ENCODE measurements around the gene BUB1.
"Not testable (repeated sequence)": the region's sequence is repeated elsewhere in the genome, so short reads cannot be mapped to it uniquely, and the experiment has no call there.

The BUB1 gene

GRCh38 chr2:110655701-110656100, 22.2 kb downstream of the BUB1 start:
- no peak for DNase-seq (ENCODE audit: low read depth in 3 of 3)

DNA sequence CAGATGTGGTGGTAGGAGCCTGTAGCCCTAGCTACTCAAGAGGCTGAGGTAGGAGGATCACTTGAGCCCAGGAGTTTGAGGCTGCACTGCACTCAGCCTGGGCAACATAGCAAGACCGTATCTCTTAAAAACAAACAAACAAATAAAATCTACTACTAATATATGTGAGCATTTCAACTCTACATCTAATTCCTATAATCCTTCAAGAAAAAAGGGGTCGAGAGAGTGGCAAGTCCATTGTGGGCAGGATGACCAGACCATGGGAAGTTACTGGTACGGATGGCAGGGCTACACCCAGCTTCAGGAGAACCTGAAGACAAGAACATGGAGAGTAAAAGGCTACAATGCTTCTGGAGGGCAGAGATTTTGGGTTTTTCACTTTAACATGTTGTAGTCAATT, 24.0 kb downstream of the BUB1 start:
- no peak for DNase-seq (ENCODE audit: low read depth in 3 of 3)

GRCh38 chr2:110650346-110650745, 27.5 kb downstream of the BUB1 start:
- DNase-seq (ENCODE audit: low read depth in 3 of 3): no peak

DNA sequence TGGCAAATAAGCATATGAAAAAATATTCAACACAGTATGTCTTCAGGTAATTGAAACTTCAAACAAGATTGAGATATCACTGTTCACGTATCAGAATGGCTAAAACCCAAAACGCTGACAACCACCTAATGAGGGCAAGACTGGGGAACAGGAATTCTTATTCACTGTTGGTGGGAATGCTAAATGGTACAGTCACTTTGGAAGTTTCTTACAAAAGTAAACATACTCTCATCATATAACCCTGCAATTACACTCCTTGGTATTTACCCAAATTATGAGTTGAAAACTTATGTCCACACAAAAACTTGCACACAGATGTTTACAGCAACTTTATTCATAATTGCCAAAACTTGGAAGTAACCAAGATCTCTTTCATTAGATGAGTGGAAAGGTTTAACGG, 30.1 kb downstream of the BUB1 start:
- no peak for DNase-seq (ENCODE audit: low read depth in 3 of 3)

GRCh38 chr2:110645616-110646015, 32.2 kb downstream of the BUB1 start:
- DNase-seq (ENCODE audit: low read depth in 3 of 3): no peak

DNA sequence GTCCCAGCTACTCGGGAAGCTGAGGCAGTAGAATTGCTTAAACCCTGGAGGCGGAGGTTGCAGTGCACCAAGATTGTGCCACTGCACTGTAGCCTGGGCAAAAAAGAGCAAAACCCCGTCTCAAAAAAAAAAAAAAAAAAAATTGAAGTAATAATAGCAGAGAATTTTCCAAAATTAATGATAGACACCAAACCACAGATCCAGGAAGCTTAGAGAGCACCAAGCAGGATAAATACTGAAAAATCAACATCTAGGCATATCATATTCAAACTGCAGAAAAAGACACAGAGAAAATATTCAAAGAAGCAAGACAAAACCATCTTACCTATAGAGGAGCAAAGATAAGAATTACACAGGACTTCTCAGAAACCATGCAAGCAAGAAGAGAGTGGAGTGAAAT, 33.5 kb downstream of the BUB1 start:
- no peak for DNase-seq (ENCODE audit: low read depth in 3 of 3)

- no peak for DNase-seq (ENCODE audit: low read depth in 3 of 3)
Measured at GRCh38 chr2:110642360-110642759, 35.5 kb downstream of the BUB1 start.

- no peak for DNase-seq (ENCODE audit: low read depth in 3 of 3)
Measured at GRCh38 chr2:110639972-110640371, 37.9 kb downstream of the BUB1 start.

- DNase-seq (ENCODE audit: low read depth in 3 of 3): no peak
Measured at GRCh38 chr2:110638952-110639695, 38.7 kb downstream of the BUB1 start.

GRCh38 chr2:110638004-110638403, 39.9 kb downstream of the BUB1 start:
- DNase-seq (ENCODE audit: low read depth in 3 of 3): no peak

DNA sequence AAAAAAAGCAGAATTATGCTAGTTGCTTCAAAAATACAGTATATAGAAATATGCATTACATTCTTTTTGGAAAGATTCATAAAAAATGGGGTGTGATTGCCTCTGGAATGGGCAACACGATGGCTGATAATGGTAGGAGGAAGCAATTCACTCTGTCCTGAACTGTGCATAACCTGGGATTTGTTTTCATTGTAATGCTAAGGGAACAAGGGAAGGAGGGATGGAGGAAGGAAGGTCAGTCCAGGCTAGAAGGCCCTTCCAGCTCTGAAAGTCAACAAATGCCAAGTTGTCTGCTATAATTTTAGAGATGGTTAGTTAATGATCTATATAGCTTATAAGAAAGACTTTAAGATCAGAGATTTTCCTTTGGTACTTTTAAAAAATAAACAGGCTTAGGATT, 40.8 kb downstream of the BUB1 start:
- no peak for DNase-seq (ENCODE audit: low read depth in 3 of 3)

- not testable (repeated sequence) for DNase-seq (ENCODE audit: low read depth in 3 of 3)
Measured at GRCh38 chr2:110635949-110636628, 41.8 kb downstream of the BUB1 start.

DNA sequence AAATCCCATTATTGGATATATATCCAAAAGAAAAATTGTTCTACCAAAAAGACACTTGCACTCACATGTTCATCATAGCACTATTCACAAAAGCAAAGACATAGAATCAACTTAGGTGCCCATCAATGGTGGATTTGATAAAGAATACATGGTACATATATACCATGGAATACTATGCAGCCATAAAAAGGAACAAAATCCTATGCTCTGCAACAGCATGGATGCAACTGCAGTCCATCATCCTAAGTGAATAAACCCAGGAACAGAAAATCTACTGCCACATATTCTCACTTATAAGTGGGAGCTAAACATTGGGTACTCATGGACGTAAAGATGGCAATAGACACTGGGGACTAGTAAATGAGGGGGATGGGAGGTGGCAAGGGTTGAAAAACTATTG, 50.5 kb downstream of the BUB1 start:
- DNase-seq (ENCODE audit: low read depth in 3 of 3): not testable (repeated sequence)

- not testable (repeated sequence) for DNase-seq (ENCODE audit: low read depth in 3 of 3)
Measured at GRCh38 chr2:110619326-110619939, 58.4 kb downstream of the BUB1 start.

- not testable (repeated sequence) for DNase-seq (ENCODE audit: low read depth in 3 of 3)
Measured at GRCh38 chr2:110613927-110614326, 63.9 kb downstream of the BUB1 start.

DNA sequence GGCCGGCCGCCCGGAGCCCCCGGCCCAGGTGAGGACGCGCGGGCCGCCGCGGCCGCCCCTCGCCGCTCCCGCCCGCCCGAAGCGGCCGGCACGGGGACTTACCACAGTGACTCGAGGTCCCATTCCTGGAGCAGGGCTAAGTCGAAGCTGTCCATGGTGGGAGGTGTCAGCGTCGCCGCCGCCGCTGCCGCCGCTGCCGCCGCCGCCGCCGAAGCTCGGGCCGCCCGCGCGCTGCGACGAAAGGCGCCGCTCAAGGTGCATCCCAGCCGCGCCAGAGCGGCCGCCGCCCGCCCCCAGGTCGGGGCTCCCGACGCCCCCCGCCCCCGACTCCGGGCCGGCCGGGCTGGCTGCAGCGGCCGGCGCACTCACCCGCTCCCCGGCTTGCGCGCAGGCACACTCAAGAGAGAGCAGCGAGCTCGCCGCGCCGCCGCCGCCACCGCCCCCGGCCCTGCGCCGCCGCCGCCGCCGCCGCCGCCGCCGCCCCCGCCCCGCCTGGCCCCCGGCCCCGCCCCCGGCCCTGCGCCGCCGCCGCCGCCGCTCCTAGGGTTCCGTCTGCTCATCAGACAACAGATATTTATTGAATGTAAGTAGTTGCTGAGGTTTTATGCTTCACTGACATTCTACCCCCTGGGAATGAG, 67.1 kb downstream of the BUB1 start:
- DNase-seq (ENCODE audit: low read depth in 3 of 3): not testable (repeated sequence)

DNA sequence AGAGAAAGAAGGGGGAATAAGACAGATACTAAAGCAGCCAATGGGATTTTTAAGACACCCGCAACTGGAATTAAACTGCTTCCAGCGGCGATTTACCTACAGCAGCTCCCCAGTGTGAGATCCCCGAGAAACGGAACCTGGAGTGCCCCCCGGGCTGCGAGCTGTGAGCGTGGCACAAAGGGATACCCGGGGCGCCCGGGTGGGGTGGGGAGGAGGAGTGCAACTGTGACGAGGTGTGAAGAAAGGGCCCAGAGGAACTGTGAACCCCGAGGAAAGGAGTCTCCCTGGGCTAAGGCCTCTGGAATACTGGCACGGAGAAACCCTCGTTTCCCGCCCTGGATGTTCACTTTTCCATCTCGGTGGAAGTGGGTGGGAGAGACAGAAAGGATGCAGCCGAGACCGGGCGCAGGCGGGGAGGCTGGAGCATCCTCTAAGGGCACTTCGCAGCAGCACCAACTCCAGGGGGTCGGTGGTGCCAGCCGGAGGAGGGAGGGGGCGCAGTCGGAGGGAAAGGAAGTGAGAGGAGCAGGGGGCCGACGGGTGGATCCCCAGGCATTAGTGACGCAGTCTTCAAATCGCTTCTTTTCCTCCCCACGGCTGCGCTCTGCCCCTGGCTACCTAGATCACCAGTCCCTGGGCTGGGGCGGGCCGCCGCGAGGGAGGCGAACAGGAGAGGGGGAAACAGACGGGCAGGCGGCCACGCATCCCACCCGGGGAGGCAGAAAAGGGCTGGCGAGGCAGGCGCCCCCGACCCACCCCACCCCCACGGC, 67.8 kb downstream of the BUB1 start:
- not testable (repeated sequence) for DNase-seq (ENCODE audit: low read depth in 3 of 3)

- DNase-seq (ENCODE audit: low read depth in 3 of 3): not testable (repeated sequence)
Measured at GRCh38 chr2:110608788-110609502, 68.9 kb downstream of the BUB1 start.

GRCh38 chr2:110605057-110605456, 72.8 kb downstream of the BUB1 start:
- not testable (repeated sequence) for DNase-seq (ENCODE audit: low read depth in 3 of 3)

GRCh38 chr2:110603917-110604591, 73.8 kb downstream of the BUB1 start:
- DNase-seq (ENCODE audit: low read depth in 3 of 3): not testable (repeated sequence)

All from stimulated activated CD4-positive, alpha-beta T cell treated with anti-CD3 and anti-CD28 coated beads, TNF-alpha, amount 100 ng/mL, for 24 hours (primary cell).